NCI-H2029 (cell line): Measurements from ENCODE around the gene PHF11.
A peak's percentile ranks its signal among the peaks of the same experiment; 100 is the strongest.
"Not testable (repeated sequence)": the region's sequence is repeated elsewhere in the genome, so short reads cannot be mapped to it uniquely, and the experiment has no call there.

Experiments used
- DNase-seq: peaks from one replicate; lab custom pipeline; 2025; lab: John Stamatoyannopoulos, UW

PHF11 gene

GRCh38 chr13:49495783-49496762 is at the start of gene PHF11:
Gene PHF11 (plus strand): TSS chr13:49495953. CDS start chr13:49496002, 49 bp downstream.
- DNase-seq: peak; percentile 12

- no peak for DNase-seq
Observed at GRCh38 chr13:49446473-49446872, 49.3 kb upstream of the PHF11 start.

GRCh38 chr13:49448753-49449152 is 47.0 kb upstream of the PHF11 start:
- DNase-seq: no peak

GRCh38 chr13:49450105-49450819 is 45.5 kb upstream of the PHF11 start:
- no peak for DNase-seq

GRCh38 chr13:49452725-49453457 is 42.9 kb upstream of the PHF11 start:
- no peak for DNase-seq

- no peak for DNase-seq
Observed at GRCh38 chr13:49453465-49453864, 42.3 kb upstream of the PHF11 start.

- no peak for DNase-seq
Observed at GRCh38 chr13:49454388-49455006, 41.3 kb upstream of the PHF11 start.

- no peak for DNase-seq
Observed at GRCh38 chr13:49455007-49455398, 40.8 kb upstream of the PHF11 start.

GRCh38 chr13:49456156-49456555 is 39.6 kb upstream of the PHF11 start:
- no peak for DNase-seq

GRCh38 chr13:49457221-49457620 is 38.5 kb upstream of the PHF11 start:
- no peak for DNase-seq

- DNase-seq: no peak
Observed at GRCh38 chr13:49459580-49459979, 36.2 kb upstream of the PHF11 start.

GRCh38 chr13:49464085-49464484 is 31.7 kb upstream of the PHF11 start:
- no peak for DNase-seq

- DNase-seq: no peak
Observed at GRCh38 chr13:49464621-49465325, 31.0 kb upstream of the PHF11 start.

GRCh38 chr13:49466292-49466838 is 29.4 kb upstream of the PHF11 start:
- DNase-seq: no peak

GRCh38 chr13:49472186-49472585 is 23.6 kb upstream of the PHF11 start:
- no peak for DNase-seq

GRCh38 chr13:49476529-49476928 is 19.2 kb upstream of the PHF11 start:
- DNase-seq: no peak

GRCh38 chr13:49481788-49482187 is 14.0 kb upstream of the PHF11 start:
- DNase-seq: no peak

GRCh38 chr13:49488563-49488962 is 7.2 kb upstream of the PHF11 start:
- no peak for DNase-seq

- no peak for DNase-seq
Observed at GRCh38 chr13:49494645-49495044, 1.1 kb upstream of the PHF11 start.

- not testable (repeated sequence) for DNase-seq
Observed at GRCh38 chr13:49496837-49497236, 1.1 kb downstream of the PHF11 start.

- DNase-seq: no peak
Observed at GRCh38 chr13:49497272-49497671, 1.5 kb downstream of the PHF11 start.
